GM12878 (cell line): ENCODE results near the gene KLRK1. TPM values are rescaled to one million over a fixed set of nuclear protein-coding genes. Genes with fewer than 3 reads are reported as not detected.

Experiments
- ASH2L ChIP-seq: fragments of 300-600, 200-600 bp; sonication (generic); IDR thresholded peaks from 2 replicates; pipeline ENCODE4 v1.6.1; 2017; ENCODE audit warnings: low read depth, mild to moderate bottlenecking, borderline replicate concordance
- BACH1 ChIP-seq: fragments of 450-650 bp; IDR thresholded peaks from 2 replicates; pipeline ENCODE4 v1.6.1; 2017; ENCODE audit warnings: mild to moderate bottlenecking, borderline replicate concordance
- BCL11A ChIP-seq: IDR thresholded peaks from 2 replicates; pipeline ENCODE4 v1.6.1; 2011; ENCODE audit warnings: low read depth, low read length
- CHD1 ChIP-seq: IDR thresholded peaks from 2 replicates; pipeline ENCODE4 v1.6.1; 2012; ENCODE audit warnings: low read depth, low read length, improper control_type of control experiment
- HDGF ChIP-seq: fragments of 450-650 bp; IDR thresholded peaks from 2 replicates; pipeline ENCODE4 v1.6.1; 2016; ENCODE audit warnings: antibody characterized with exemption
- IRF4 ChIP-seq: IDR thresholded peaks from 2 replicates; pipeline ENCODE4 v1.6.1; 2011; ENCODE audit warnings: low read depth, low read length
- NFIC ChIP-seq: IDR thresholded peaks from 2 replicates; pipeline ENCODE4 v1.6.1; 2012; ENCODE audit warnings: low read depth, mild to moderate bottlenecking, inconsistent platforms, low read length, moderate library complexity
- TAF1 ChIP-seq: IDR thresholded peaks from 2 replicates; pipeline ENCODE4 v1.6.1; 2011; ENCODE audit warnings: mild to moderate bottlenecking, low read depth, low read length, borderline replicate concordance
- ZZZ3 ChIP-seq: IDR thresholded peaks from 2 replicates; pipeline ENCODE4 v1.6.1; 2011; ENCODE audit warnings: low read depth; ENCODE audit not compliant: control insufficient read depth, insufficient read length
- polyA plus RNA-seq, 11 experiments: library from polyadenylated mRNA; depleted of rRNA in 4 of 11; unstranded in 6 of 11; stranded (reverse) in 5 of 11; fragments of >200 nt; fragmentation: Nextera tagmentation in 4 of 11; fragmentation: Illumina TruSeq in 1 of 11; extraction: Ambion mirVana in 4 of 11; extraction: Trizol in 1 of 11; gene quantifications; 1 replicate in 1 of 11; 2 replicates in 10 of 11; pipeline versions ENCODE4 v1.2.1 to v1.2.3, GENCODE V29; 2011 to 2016; ENCODE audit warnings: inconsistent platforms in 2 of 11, missing spikeins in 2 of 11, low read depth in 1 of 11
- total RNA-seq, 4 experiments: library from RNA; depleted of rRNA in 3 of 4; stranded (reverse); fragments of >200 nt in 3 of 4; fragmentation: Illumina TruSeq in 1 of 4; extraction: Trizol in 1 of 4; gene quantifications; 2 replicates each; pipeline versions ENCODE4 v1.2.1 to v1.2.3, GENCODE V29; 2013 to 2021
- TF ChIP-seq, protein P1 (sequence below): fragments of 450-650 bp; IDR thresholded peaks from 2 replicates; pipeline ENCODE4 v1.6.1; 2017; ENCODE audit warnings: antibody characterized with exemption, mild to moderate bottlenecking, moderate library complexity
- TF ChIP-seq, protein P2 (sequence below): fragments of 450-650 bp; IDR thresholded peaks from 2 replicates; pipeline ENCODE4 v1.6.1; 2018; ENCODE audit warnings: mild to moderate bottlenecking, low read depth, moderate library complexity; ENCODE audit not compliant: partially characterized antibody
- TF ChIP-seq, protein P3 (sequence below): fragments of 450-650 bp; IDR thresholded peaks from 2 replicates; pipeline ENCODE4 v1.6.1; 2017; ENCODE audit warnings: low read depth, mild to moderate bottlenecking, moderate library complexity

Gene KLRK1
- total and polyA plus RNA-seq, 10 of the 15 experiments (the other 5 are each of a cell fraction or from before 2014, with no cell fraction given), result 0.27 to 2.0 (median 0.99) TPM

- TF ChIP-seq CHD1 (no peak; the same call in 1 of the 2 replicates), IRF4 (no peak), ASH2L (peak; percentile 96; the same call in 1 of the 2 replicates), BCL11A (no peak), NFIC (peak; percentile 58; the same call in 1 of the 2 replicates), HDGF (no peak; the same call in 1 of the 2 replicates), TAF1 (0 out of 2 replicates have a peak, but pooled peaks have one; percentile 20), BACH1 (no peak), ZZZ3 (no peak)
- TF ChIP-seq, protein P1, sequence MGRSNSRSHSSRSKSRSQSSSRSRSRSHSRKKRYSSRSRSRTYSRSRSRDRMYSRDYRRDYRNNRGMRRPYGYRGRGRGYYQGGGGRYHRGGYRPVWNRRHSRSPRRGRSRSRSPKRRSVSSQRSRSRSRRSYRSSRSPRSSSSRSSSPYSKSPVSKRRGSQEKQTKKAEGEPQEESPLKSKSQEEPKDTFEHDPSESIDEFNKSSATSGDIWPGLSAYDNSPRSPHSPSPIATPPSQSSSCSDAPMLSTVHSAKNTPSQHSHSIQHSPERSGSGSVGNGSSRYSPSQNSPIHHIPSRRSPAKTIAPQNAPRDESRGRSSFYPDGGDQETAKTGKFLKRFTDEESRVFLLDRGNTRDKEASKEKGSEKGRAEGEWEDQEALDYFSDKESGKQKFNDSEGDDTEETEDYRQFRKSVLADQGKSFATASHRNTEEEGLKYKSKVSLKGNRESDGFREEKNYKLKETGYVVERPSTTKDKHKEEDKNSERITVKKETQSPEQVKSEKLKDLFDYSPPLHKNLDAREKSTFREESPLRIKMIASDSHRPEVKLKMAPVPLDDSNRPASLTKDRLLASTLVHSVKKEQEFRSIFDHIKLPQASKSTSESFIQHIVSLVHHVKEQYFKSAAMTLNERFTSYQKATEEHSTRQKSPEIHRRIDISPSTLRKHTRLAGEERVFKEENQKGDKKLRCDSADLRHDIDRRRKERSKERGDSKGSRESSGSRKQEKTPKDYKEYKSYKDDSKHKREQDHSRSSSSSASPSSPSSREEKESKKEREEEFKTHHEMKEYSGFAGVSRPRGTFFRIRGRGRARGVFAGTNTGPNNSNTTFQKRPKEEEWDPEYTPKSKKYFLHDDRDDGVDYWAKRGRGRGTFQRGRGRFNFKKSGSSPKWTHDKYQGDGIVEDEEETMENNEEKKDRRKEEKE, result no peak
- TF ChIP-seq, protein P2, sequence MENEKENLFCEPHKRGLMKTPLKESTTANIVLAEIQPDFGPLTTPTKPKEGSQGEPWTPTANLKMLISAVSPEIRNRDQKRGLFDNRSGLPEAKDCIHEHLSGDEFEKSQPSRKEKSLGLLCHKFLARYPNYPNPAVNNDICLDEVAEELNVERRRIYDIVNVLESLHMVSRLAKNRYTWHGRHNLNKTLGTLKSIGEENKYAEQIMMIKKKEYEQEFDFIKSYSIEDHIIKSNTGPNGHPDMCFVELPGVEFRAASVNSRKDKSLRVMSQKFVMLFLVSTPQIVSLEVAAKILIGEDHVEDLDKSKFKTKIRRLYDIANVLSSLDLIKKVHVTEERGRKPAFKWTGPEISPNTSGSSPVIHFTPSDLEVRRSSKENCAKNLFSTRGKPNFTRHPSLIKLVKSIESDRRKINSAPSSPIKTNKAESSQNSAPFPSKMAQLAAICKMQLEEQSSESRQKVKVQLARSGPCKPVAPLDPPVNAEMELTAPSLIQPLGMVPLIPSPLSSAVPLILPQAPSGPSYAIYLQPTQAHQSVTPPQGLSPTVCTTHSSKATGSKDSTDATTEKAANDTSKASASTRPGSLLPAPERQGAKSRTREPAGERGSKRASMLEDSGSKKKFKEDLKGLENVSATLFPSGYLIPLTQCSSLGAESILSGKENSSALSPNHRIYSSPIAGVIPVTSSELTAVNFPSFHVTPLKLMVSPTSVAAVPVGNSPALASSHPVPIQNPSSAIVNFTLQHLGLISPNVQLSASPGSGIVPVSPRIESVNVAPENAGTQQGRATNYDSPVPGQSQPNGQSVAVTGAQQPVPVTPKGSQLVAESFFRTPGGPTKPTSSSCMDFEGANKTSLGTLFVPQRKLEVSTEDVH, result no peak
- TF ChIP-seq, protein P3, sequence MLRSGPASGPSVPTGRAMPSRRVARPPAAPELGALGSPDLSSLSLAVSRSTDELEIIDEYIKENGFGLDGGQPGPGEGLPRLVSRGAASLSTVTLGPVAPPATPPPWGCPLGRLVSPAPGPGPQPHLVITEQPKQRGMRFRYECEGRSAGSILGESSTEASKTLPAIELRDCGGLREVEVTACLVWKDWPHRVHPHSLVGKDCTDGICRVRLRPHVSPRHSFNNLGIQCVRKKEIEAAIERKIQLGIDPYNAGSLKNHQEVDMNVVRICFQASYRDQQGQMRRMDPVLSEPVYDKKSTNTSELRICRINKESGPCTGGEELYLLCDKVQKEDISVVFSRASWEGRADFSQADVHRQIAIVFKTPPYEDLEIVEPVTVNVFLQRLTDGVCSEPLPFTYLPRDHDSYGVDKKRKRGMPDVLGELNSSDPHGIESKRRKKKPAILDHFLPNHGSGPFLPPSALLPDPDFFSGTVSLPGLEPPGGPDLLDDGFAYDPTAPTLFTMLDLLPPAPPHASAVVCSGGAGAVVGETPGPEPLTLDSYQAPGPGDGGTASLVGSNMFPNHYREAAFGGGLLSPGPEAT, result peak; percentile 10; the same call in 1 of the 2 replicates
Measured at GRCh38 chr12:10364815-10365622, 24.8 kb downstream of the KLRK1 start (continued).
